K562 (cell line): Measurements from ENCODE around the gene KAT6B. TPM values are rescaled to one million over a fixed set of nuclear protein-coding genes. Genes with fewer than 3 reads are reported as not detected.

Source experiments
- ATAC-seq: fragments of 200-7000 bp; cut with Tn5 transposase; 3 replicates; pipeline ENCODE4 v1.9.1; 2020; ENCODE audit warnings: moderate library complexity
- BruUV-seq: library from RNA; stranded (reverse); fragments of 400-500 nt; replicated peaks from 2 replicates; lab custom pipeline; 2021; lab: Mats Ljungman, UMichigan
- CTCF ChIA-PET: fragments of 300-600 bp; formaldehyde crosslinking; extraction: SDS; loops from one replicate; lab custom pipeline; 2021; ENCODE audit warnings: low intra/inter-chr PET ratio; lab: Yijun Ruan, JAX
- POLR2A ChIA-PET: fragments of 300-600, 350-650 bp; sonication (Branson Sonifier 250); formaldehyde crosslinking; extraction: SDS; loops from one replicate; lab custom pipeline; 2021; ENCODE audit warnings: antibody characterized with exemption, inconsistent platforms; lab: Yijun Ruan, JAX
- DNase-seq, 4 experiments: peaks; one replicate each; pipeline versions ENCODE4 v3.0.0 to v3.0.0-alpha.2; 2011 to 2018; ENCODE audit warnings: low spot score in 3 of 4, mixed read lengths in 3 of 4; ENCODE audit errors: extremely low read depth in 1 of 4
- FAIRE-seq: peaks from 2 replicates; lab custom pipeline; 2011; peaks lifted over from hg19 to GRCh38; lab: Jason Lieb, UNC
- H2AFZ ChIP-seq: 2 replicates; pipeline ENCODE4 v1.6.0; 2011; ENCODE audit warnings: low read depth, low read length, control low read depth, inconsistent platforms
- H3K27ac ChIP-seq: fragments of 200-600 bp; 3 replicates; pipeline ENCODE4 v1.8.0; 2011; ENCODE audit warnings: low read depth, mild to moderate bottlenecking, control low read depth, inconsistent platforms, low read length, moderate library complexity, mixed read lengths; ENCODE audit errors: extremely low read depth
- H3K27me3 ChIP-seq, 2 experiments: fragments of 300-600 bp in 1 of 2; 2 replicates in 1 of 2; 3 replicates in 1 of 2; pipeline versions ENCODE4 v1.6.0 to v1.8.0; 2011; ENCODE audit warnings: inconsistent platforms in 2 of 2, low read length in 2 of 2, mild to moderate bottlenecking in 1 of 2, mixed read lengths in 1 of 2, moderate library complexity in 1 of 2; ENCODE audit not compliant: control insufficient read depth in 2 of 2, insufficient read depth in 2 of 2
- H3K36me3 ChIP-seq: fragments of 300-600 bp; 3 replicates; pipeline ENCODE4 v1.8.0; 2011; ENCODE audit warnings: mild to moderate bottlenecking, low read length, inconsistent platforms; ENCODE audit not compliant: control insufficient read depth, insufficient read depth
- H3K4me1 ChIP-seq, 2 experiments: fragments of 200-600 bp in 1 of 2; replicated peaks in 1 of 2; 2 replicates in 1 of 2; 3 replicates in 1 of 2; pipeline versions ENCODE4 v1.5.1 to v1.8.0; 2011; ENCODE audit warnings: inconsistent platforms in 2 of 2, low read length in 2 of 2, mild to moderate bottlenecking in 1 of 2, mixed read lengths in 1 of 2, moderate library complexity in 1 of 2; ENCODE audit not compliant: control insufficient read depth in 2 of 2, insufficient read depth in 2 of 2
- H3K4me2 ChIP-seq: 2 replicates; pipeline ENCODE4 v1.6.1; 2011; ENCODE audit warnings: low read length, control low read depth, inconsistent platforms, mixed read lengths; ENCODE audit not compliant: insufficient read depth
- H3K4me3 ChIP-seq: fragments of 200-600 bp; sonication (generic), shearing (Covaris generic); 2 replicates; pipeline ENCODE4 v1.5.1; 2016; ENCODE audit warnings: control low read depth, inconsistent platforms
- H3K79me2 ChIP-seq: fragments of 200-600 bp; 3 replicates; pipeline ENCODE4 v1.8.0; 2011; ENCODE audit warnings: low read length, inconsistent platforms; ENCODE audit not compliant: control insufficient read depth, insufficient read depth
- H3K9ac ChIP-seq, 2 experiments: 2 replicates each; pipeline versions ENCODE4 v1.6.0 to v1.6.1; 2011; ENCODE audit warnings: low read depth in 2 of 2, low read length in 2 of 2, control low read depth in 1 of 2, inconsistent platforms in 1 of 2, mild to moderate bottlenecking in 1 of 2, mixed read lengths in 1 of 2; ENCODE audit not compliant: insufficient read depth in 1 of 2
- H3K9me1 ChIP-seq: one replicate; pipeline ENCODE4 v1.6.0; 2011; ENCODE audit warnings: inconsistent platforms, mild to moderate bottlenecking, low read length, moderate library complexity; ENCODE audit not compliant: control insufficient read depth, insufficient read depth
- H3K9me3 ChIP-seq: replicated peaks from 2 replicates; pipeline ENCODE4 v1.5.1; 2011; ENCODE audit warnings: low read depth, low read length, inconsistent platforms; ENCODE audit not compliant: control insufficient read depth, insufficient read depth
- H4K20me1 ChIP-seq: replicated peaks from 2 replicates; pipeline ENCODE4 v1.6.1; 2011; ENCODE audit warnings: low read length, inconsistent platforms, mixed read lengths; ENCODE audit not compliant: control insufficient read depth, insufficient read depth
- ARID1B ChIP-seq: fragments of 450-650 bp; IDR thresholded peaks from 2 replicates; pipeline ENCODE4 v1.6.1; 2016; ENCODE audit warnings: antibody characterized with exemption, mild to moderate bottlenecking, inconsistent platforms
- EHMT2 ChIP-seq: fragments of 450-650 bp; IDR thresholded peaks from 2 replicates; pipeline ENCODE4 v1.6.1; 2018; ENCODE audit warnings: antibody characterized with exemption
- ETS1 ChIP-seq: conservative IDR thresholded peaks from 2 replicates; pipeline ENCODE4 v1.6.1; 2011; ENCODE audit warnings: low read depth, mild to moderate bottlenecking, low read length; ENCODE audit not compliant: control insufficient read depth
- FOXJ3 ChIP-seq: sonication (generic); formaldehyde crosslinking; IDR thresholded peaks from 2 replicates; pipeline ENCODE4 v1.4.0; 2020; ENCODE audit warnings: mild to moderate bottlenecking, missing genetic modification reagents
- GTF2F1 ChIP-seq: IDR thresholded peaks from 2 replicates; pipeline ENCODE4 v1.6.1; 2011; ENCODE audit warnings: low read depth, low read length, improper control_type of control experiment
- HDAC6 ChIP-seq: IDR thresholded peaks from 2 replicates; pipeline ENCODE4 v1.6.1; 2012; ENCODE audit warnings: low read depth, mild to moderate bottlenecking, control low read depth, inconsistent platforms, low read length, moderate library complexity
- KDM4B ChIP-seq, 2 experiments: fragments of 450-650 bp in 1 of 2; sonication (generic) in 1 of 2; IDR thresholded peaks; 2 replicates each; pipeline ENCODE4 v1.6.1; 2016 to 2017; ENCODE audit warnings: borderline replicate concordance in 2 of 2, antibody characterized with exemption in 1 of 2, low read depth in 1 of 2, mild to moderate bottlenecking in 1 of 2
- NCOA4 ChIP-seq: fragments of 450-650 bp; IDR thresholded peaks from 2 replicates; pipeline ENCODE4 v1.6.1; 2018; ENCODE audit warnings: mild to moderate bottlenecking; ENCODE audit not compliant: partially characterized antibody
- NFE2 ChIP-seq: IDR thresholded peaks from 2 replicates; pipeline ENCODE4 v1.6.1; 2014; ENCODE audit warnings: antibody characterized with exemption, low read depth
- PTBP1 ChIP-seq: fragments of 200-400 bp; formaldehyde crosslinking; IDR thresholded peaks from 2 replicates; pipeline ENCODE4 v1.6.1; 2017; ENCODE audit warnings: low read depth, low read length
- RUNX1 ChIP-seq: sonication (generic); IDR thresholded peaks from 2 replicates; pipeline ENCODE4 v1.6.1; 2016; ENCODE audit warnings: antibody characterized with exemption, low read depth
- TAF15 ChIP-seq: fragments of 200-400 bp; formaldehyde crosslinking; IDR thresholded peaks from 2 replicates; pipeline ENCODE4 v1.6.1; 2017; ENCODE audit warnings: mild to moderate bottlenecking, low read depth, low read length, moderate library complexity
- TRIM28 ChIP-seq: fragments of 450-650 bp; IDR thresholded peaks from 2 replicates; pipeline ENCODE4 v1.6.1; 2017
- UBTF ChIP-seq, 2 experiments: IDR thresholded peaks; 2 replicates each; pipeline ENCODE4 v1.6.1; 2012; ENCODE audit warnings: improper control_type of control experiment in 2 of 2, low read depth in 2 of 2, low read length in 2 of 2, borderline replicate concordance in 1 of 2
- XRCC5 ChIP-seq: fragments of 200-400 bp; formaldehyde crosslinking; IDR thresholded peaks from 2 replicates; pipeline ENCODE4 v1.6.1; 2017; ENCODE audit warnings: low read depth, mild to moderate bottlenecking, low read length
- ZBED1 ChIP-seq: IDR thresholded peaks from 2 replicates; pipeline ENCODE4 v1.6.1; 2014
- ZBTB26 ChIP-seq: fragments of 450-650 bp; formaldehyde crosslinking; IDR thresholded peaks from 2 replicates; pipeline ENCODE4 v1.4.0; 2022; ENCODE audit warnings: missing genetic modification characterization
- WGBS: fragments of 100-300 bp; shearing (Covaris generic); methylation state at CpG from one replicate; pipeline ENCODE4 v1.1.6; 2016; ENCODE audit warnings: low coverage, mixed read lengths; ENCODE audit not compliant: insufficient coverage; ENCODE audit errors: missing lambda C conversion rate; 5-methylcytosine and 5-hydroxymethylcytosine counted together
- in situ Hi-C: fragments of 300-500 bp; cut with MboI; formaldehyde crosslinking; loops from 4 replicates; pipeline ENCODE4 v1.15.0; 2018; ENCODE audit warnings: inconsistent platforms, mixed read lengths
- intact Hi-C: fragments of 100-400 bp; cut with micrococcal nuclease; formaldehyde crosslinking; loops from 2 replicates; pipeline ENCODE4 v1.14.2; 2022
- polyA plus RNA-seq, 8 experiments: library from polyadenylated mRNA; depleted of rRNA in 4 of 8; stranded (reverse) in 5 of 8; unstranded in 3 of 8; fragments of >200 nt; fragmentation: Nextera tagmentation in 2 of 8; fragmentation: Illumina TruSeq in 1 of 8; extraction: Ambion mirVana in 2 of 8; extraction: Trizol in 1 of 8; gene quantifications; 2 replicates each; pipeline versions ENCODE4 v1.2.1 to v1.2.3, GENCODE V29; 2011 to 2014; ENCODE audit warnings: inconsistent platforms in 1 of 8, missing spikeins in 1 of 8
- total RNA-seq, 7 experiments: library from RNA; depleted of rRNA in 6 of 7; stranded (reverse); fragments of >200 nt in 6 of 7; fragmentation: Illumina TruSeq in 2 of 7; extraction: Trizol in 2 of 7; gene quantifications; 2 replicates each; pipeline versions ENCODE4 v1.2.1 to v1.2.3, GENCODE V29; 2011 to 2021; ENCODE audit warnings: low replicate concordance in 1 of 7
- TF ChIP-seq, protein P1 (sequence below): fragments of 450-650 bp; IDR thresholded peaks from 2 replicates; pipeline ENCODE4 v1.6.1; 2014; ENCODE audit warnings: low read depth, mild to moderate bottlenecking, moderate library complexity, borderline replicate concordance

The KAT6B gene
- total and polyA plus RNA-seq, 9 of the 15 experiments (the other 6 are each of a cell fraction or from before 2014, with no cell fraction given): 1.4 to 9.2 (median 6.8) TPM

DNA sequence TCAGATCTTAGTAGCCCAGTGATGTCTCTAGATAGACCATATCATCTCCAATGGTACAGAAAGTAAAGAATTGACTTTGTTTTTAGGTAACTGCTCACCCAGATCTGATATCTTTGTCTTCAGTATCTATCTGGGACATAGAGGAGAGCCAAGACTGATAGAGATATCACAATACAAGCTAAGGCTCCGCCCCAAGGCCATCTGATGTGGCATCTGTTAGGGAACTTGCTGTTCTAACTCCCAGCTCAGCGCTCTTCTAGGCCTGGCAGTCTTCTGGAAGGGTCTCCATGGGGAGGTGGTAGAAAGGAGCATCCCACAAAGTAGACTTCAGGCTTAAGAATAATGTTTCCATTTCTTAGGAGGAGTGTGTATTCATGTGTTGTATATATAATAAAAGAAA, 196.7 kb downstream of the KAT6B start:
- FAIRE-seq (no peak), DNase-seq (no peak)
- Histone ChIP-seq H2AFZ (no peak overlapping the region), H4K20me1 (no peaks in the 10 kb centered on the region), H3K27me3 (no peaks in the 10 kb centered on the region), H3K4me1 (no peaks in the 10 kb centered on the region), H3K9me3 (no peaks in the 10 kb centered on the region), H3K79me2 (no peaks in the 10 kb centered on the region), H3K4me2 (no peak overlapping the region)
- BruUV-seq: no TSS peak
- ChIA-PET CTCF (interaction anchor here (1.7 to 4.9 kb wide), 3 partner anchors 213 to 779 kb away, joined by 4 to 68 read pairs (median 9); partner anchors contain the start of gene COMTD1), POLR2A (no interaction called here)
- TF ChIP-seq NCOA4 (no peak), ZBTB26 (CRISPR knock-in tag) (no peak), ETS1 (no peak), ARID1B (no peak), RUNX1 (no peak), NFE2 (no peak), TAF15 (no peak), XRCC5 (no peak), ZBED1 (no peak), KDM4B (IDR thresholded peaks at IDR 0.05; ENCODE audit: borderline replicate concordance in 2 of 2, low read depth in 1 of 2) (no peak), HDAC6 (no peak), EHMT2 (no peak), UBTF (IDR thresholded peaks at IDR 0.05; ENCODE audit: borderline replicate concordance in 1 of 2, low read depth in 2 of 2, low read length in 2 of 2) (no peak), GTF2F1 (no peak), PTBP1 (no peak), FOXJ3 (CRISPR knock-in tag) (no peak), TRIM28 (no peak)
- TF ChIP-seq, protein P1, sequence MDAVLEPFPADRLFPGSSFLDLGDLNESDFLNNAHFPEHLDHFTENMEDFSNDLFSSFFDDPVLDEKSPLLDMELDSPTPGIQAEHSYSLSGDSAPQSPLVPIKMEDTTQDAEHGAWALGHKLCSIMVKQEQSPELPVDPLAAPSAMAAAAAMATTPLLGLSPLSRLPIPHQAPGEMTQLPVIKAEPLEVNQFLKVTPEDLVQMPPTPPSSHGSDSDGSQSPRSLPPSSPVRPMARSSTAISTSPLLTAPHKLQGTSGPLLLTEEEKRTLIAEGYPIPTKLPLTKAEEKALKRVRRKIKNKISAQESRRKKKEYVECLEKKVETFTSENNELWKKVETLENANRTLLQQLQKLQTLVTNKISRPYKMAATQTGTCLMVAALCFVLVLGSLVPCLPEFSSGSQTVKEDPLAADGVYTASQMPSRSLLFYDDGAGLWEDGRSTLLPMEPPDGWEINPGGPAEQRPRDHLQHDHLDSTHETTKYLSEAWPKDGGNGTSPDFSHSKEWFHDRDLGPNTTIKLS: no peak
- TF ChIP-seq, all 486 proteins: peak for 0
- Histone ChIP-seq H3K4me3 (no peak overlapping the region), H3K9me1 (no peaks in the 10 kb centered on the region), H3K36me3 (peaks cover 18% of the 10 kb centered on the region), H3K27ac (no peak overlapping the region), H3K9ac (no peak overlapping the region)
- in situ Hi-C loops: no loop called here
- no peak for ATAC-seq
- WGBS: 70% methylated on average over 2 of the region's 2 CpGs
- intact Hi-C loops: loop anchor here (5.0 to 10.0 kb wide), 3 partner anchors 214 to 781 kb away; partner anchors contain the start of gene COMTD1
